Loucy (cell line): Measurements from ENCODE around the gene FIBCD1.

Source experiments
- H2AFZ ChIP-seq: fragments of 200-600 bp; sonication (generic); 2 replicates; pipeline ENCODE4 v1.6.0; 2016; ENCODE audit warnings: antibody characterized with exemption, mild to moderate bottlenecking, low read length, moderate library complexity
- H3F3A ChIP-seq: fragments of 200-600 bp; 2 replicates; pipeline ENCODE4 v1.6.0; 2016; ENCODE audit warnings: antibody characterized with exemption, low read depth, mild to moderate bottlenecking
- H3K27me3 ChIP-seq: fragments of 200-600 bp; sonication (generic); 2 replicates; pipeline ENCODE4 v1.6.1; 2014; ENCODE audit warnings: low read length, mild to moderate bottlenecking; ENCODE audit not compliant: insufficient read depth, poor library complexity, severe bottlenecking
- H3K36me3 ChIP-seq: fragments of 200-600 bp; sonication (generic); 2 replicates; pipeline ENCODE4 v1.6.1; 2016; ENCODE audit warnings: low read length; ENCODE audit not compliant: insufficient read depth
- H3K4me1 ChIP-seq: fragments of 200-600 bp; sonication (generic); 2 replicates; pipeline ENCODE4 v1.5.1; 2014; ENCODE audit warnings: low read length, mild to moderate bottlenecking; ENCODE audit not compliant: insufficient read depth, poor library complexity, severe bottlenecking
- H3K4me2 ChIP-seq: fragments of 200-600 bp; sonication (generic); 2 replicates; pipeline ENCODE4 v1.6.0; 2014; ENCODE audit warnings: antibody characterized with exemption, low read length, low read depth, mild to moderate bottlenecking; ENCODE audit not compliant: poor library complexity, severe bottlenecking
- H3K4me3 ChIP-seq: fragments of 200-600 bp; sonication (generic); 2 replicates; pipeline ENCODE4 v1.5.1; 2014; ENCODE audit warnings: low read length, mild to moderate bottlenecking, mixed read lengths; ENCODE audit not compliant: poor library complexity, severe bottlenecking
- H3K79me2 ChIP-seq: fragments of 200-600 bp; sonication (generic); 2 replicates; pipeline ENCODE4 v1.6.1; 2014; ENCODE audit warnings: low read length; ENCODE audit not compliant: insufficient read depth
- H3K9ac ChIP-seq: fragments of 200-600 bp; sonication (generic); 2 replicates; pipeline ENCODE4 v1.6.0; 2014; ENCODE audit warnings: mild to moderate bottlenecking, low read depth, low read length, moderate library complexity; ENCODE audit not compliant: poor library complexity, severe bottlenecking
- H3K9me2 ChIP-seq: fragments of 200-600 bp; sonication (generic); replicated peaks from 2 replicates; pipeline ENCODE4 v1.6.1; 2016; ENCODE audit warnings: low read depth, low read length, mixed read lengths
- H3K9me3 ChIP-seq: fragments of 200-600 bp; sonication (generic); 2 replicates; pipeline ENCODE4 v1.6.1; 2014; ENCODE audit warnings: mild to moderate bottlenecking, antibody characterized with exemption, low read length, low read depth; ENCODE audit not compliant: insufficient read depth
- H4K20me1 ChIP-seq: fragments of 200-600 bp; sonication (generic); 2 replicates; pipeline ENCODE4 v1.6.0; 2014; ENCODE audit warnings: antibody characterized with exemption, low read length, mild to moderate bottlenecking; ENCODE audit not compliant: insufficient read depth, poor library complexity, severe bottlenecking
- EZH2phosphoT487 ChIP-seq: fragments of 200-600 bp; IDR thresholded peaks from 2 replicates; pipeline ENCODE4 v1.6.1; 2018; ENCODE audit warnings: antibody characterized with exemption, mild to moderate bottlenecking, moderate library complexity, borderline replicate concordance
- TF ChIP-seq, protein P1 (sequence below): fragments of 200-600 bp; sonication (generic); conservative IDR thresholded peaks from 2 replicates; pipeline ENCODE4 v1.5.1; 2014; ENCODE audit warnings: mild to moderate bottlenecking, antibody characterized with exemption, low read length

Gene FIBCD1

DNA sequence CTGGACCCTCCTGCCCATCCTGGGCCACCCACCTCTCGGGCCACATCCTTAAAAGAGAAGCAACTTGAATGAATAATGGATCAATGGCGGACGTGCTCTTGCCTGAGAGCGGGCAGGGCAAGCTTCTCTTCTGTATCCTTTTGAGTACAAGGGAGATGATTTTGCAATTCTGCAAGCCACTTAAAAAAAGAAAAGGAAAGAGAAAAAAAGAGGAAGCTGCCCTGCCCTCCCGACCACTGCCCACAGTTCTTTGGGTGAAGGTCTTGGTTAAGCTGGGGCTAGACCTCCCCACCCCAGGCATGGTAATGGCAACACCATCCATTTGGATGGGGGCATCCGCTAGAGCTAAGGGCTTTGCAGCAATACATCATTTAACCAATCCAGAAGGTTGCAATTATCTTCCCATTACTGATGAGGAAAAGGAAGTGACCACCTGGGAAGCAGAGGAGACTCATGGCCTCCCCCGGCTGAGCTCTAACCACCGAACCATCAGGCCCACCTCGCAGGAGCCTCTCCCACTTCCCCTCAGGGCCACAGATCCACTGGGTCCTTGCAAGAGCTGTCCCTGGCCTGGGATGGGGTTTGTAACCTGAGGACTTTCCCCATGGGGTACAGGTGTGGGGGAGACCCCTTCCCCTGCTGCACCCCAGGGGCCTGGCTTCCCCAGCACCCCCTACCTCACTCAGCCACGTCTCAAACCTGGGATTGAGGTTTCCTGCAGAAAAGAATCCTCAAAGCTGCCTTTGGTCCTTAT is 42.1 kb upstream of the FIBCD1 start:
- no peak for TF ChIP-seq EZH2phosphoT487
- TF ChIP-seq, protein P1, sequence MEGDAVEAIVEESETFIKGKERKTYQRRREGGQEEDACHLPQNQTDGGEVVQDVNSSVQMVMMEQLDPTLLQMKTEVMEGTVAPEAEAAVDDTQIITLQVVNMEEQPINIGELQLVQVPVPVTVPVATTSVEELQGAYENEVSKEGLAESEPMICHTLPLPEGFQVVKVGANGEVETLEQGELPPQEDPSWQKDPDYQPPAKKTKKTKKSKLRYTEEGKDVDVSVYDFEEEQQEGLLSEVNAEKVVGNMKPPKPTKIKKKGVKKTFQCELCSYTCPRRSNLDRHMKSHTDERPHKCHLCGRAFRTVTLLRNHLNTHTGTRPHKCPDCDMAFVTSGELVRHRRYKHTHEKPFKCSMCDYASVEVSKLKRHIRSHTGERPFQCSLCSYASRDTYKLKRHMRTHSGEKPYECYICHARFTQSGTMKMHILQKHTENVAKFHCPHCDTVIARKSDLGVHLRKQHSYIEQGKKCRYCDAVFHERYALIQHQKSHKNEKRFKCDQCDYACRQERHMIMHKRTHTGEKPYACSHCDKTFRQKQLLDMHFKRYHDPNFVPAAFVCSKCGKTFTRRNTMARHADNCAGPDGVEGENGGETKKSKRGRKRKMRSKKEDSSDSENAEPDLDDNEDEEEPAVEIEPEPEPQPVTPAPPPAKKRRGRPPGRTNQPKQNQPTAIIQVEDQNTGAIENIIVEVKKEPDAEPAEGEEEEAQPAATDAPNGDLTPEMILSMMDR = no peak
- H3K9me3 ChIP-seq = no peaks in the 10 kb centered on the region
- H3K27me3 ChIP-seq = no peaks in the 10 kb centered on the region

DNA sequence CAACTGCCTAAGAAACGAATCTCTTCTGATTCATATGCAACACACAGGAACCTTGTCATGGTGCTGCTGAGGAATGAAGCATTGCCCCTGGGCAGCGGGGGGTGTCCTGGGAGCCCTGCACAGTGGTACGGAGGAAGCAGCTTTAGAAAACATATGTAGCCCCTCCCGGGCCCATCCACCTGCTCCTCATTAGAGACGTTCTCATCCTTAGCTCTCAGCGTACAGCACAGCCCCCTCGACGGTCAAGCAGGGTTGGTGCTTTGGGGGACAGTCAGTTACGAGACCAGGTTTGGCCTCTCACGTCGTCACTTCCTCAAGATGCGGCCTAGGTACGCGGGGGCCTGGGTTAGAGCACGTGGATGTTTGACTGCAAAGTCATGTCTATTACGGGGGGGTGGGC is 41.5 kb upstream of the FIBCD1 start:
- Histone ChIP-seq H3K9me3 (no peaks in the 10 kb centered on the region), H3K9me2 (no peaks in the 10 kb centered on the region), H3K9ac (no peak overlapping the region), H3K27me3 (no peaks in the 10 kb centered on the region), H3K36me3 (no peaks in the 10 kb centered on the region), H3K4me3 (no peak overlapping the region), H3K4me1 (no peaks in the 10 kb centered on the region), H3K4me2 (no peak overlapping the region), H3K79me2 (no peaks in the 10 kb centered on the region), H2AFZ (no peak overlapping the region), H3F3A (no peaks in the 10 kb centered on the region), H4K20me1 (no peaks in the 10 kb centered on the region)
- TF ChIP-seq EZH2phosphoT487 = no peak
- TF ChIP-seq, protein P1 = no peak

More for the DNA sequence above, 42.1 kb upstream of the FIBCD1 start:
- Histone ChIP-seq H3K9me2 (no peaks in the 10 kb centered on the region), H3K4me2 (no peak overlapping the region), H3K36me3 (no peaks in the 10 kb centered on the region), H2AFZ (no peak overlapping the region), H3K79me2 (no peaks in the 10 kb centered on the region), H3K9ac (no peak overlapping the region), H3K4me3 (no peak overlapping the region), H3F3A (no peaks in the 10 kb centered on the region), H3K4me1 (no peaks in the 10 kb centered on the region), H4K20me1 (no peaks in the 10 kb centered on the region)

DNA sequence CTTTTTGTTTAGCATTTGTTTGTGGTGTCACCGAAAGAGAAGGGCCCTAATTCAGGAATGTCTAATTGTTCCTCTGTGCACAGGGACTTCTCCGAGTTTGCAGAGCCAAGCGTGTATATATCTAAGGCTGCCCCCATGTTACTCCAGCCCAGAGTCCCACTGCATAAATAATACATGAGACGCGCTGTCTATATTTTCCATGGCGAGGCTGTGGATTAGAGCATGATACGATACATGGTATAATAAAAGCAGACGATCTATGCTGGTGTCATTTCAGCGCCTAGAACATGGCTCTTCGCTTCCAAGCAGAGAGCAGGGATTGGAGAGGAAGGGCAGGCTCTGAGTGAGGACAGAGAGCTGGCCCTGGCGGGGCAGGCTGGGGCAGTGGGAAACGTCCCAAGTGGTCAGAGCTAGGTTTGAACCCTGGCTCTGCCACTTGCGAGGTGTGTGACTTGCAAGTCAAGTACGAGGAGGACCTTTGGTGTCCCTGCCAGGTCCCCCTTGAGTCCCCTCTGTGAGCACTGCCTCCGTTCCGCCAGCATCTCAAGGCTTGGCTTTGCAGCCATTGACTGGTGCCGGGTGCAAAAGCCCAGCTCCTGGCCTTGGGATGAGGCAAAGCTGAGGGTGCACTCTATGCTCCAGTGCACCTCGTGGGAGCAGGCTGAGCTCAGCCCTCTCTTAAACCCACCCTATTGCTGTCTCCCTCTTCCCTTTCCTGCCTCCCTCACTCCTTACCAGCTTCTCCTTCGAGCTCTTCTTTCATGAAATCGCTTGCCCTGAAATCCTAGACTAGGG is 40.7 kb upstream of the FIBCD1 start:
- Histone ChIP-seq H4K20me1 (no peaks in the 10 kb centered on the region), H3K4me1 (no peaks in the 10 kb centered on the region), H3F3A (no peaks in the 10 kb centered on the region), H3K79me2 (no peaks in the 10 kb centered on the region), H3K4me2 (no peak overlapping the region), H3K4me3 (no peak overlapping the region), H3K9ac (no peak overlapping the region), H3K27me3 (no peaks in the 10 kb centered on the region), H3K36me3 (no peaks in the 10 kb centered on the region), H2AFZ (no peak overlapping the region), H3K9me2 (no peaks in the 10 kb centered on the region), H3K9me3 (no peaks in the 10 kb centered on the region)
- TF ChIP-seq EZH2phosphoT487 = no peak
- TF ChIP-seq, protein P1 = no peak
